Mesenchymal stem cell (in vitro differentiated cells and primary cell): ENCODE measurements around the gene RPUSD4.

Source experiments
- DNase-seq: peaks from one replicate; pipeline ENCODE4 v3.0.0-alpha.2; 2013
- H2AFZ ChIP-seq: one replicate; pipeline ENCODE4 v1.6.1; 2013; ENCODE audit warnings: low read depth, mild to moderate bottlenecking, control low read depth, inconsistent platforms, low read length, moderate library complexity
- H2AK5ac ChIP-seq: 2 replicates; pipeline ENCODE4 v1.6.1; 2013; ENCODE audit warnings: low read length, moderate library complexity, mild to moderate bottlenecking, inconsistent platforms; ENCODE audit not compliant: severe bottlenecking
- H2BK120ac ChIP-seq: one replicate; pipeline ENCODE4 v1.6.1; 2013; ENCODE audit warnings: low read depth, mild to moderate bottlenecking, inconsistent platforms, low read length, moderate library complexity
- H2BK12ac ChIP-seq, 2 experiments: one replicate each; pipeline ENCODE4 v1.6.1; 2013; ENCODE audit warnings: inconsistent platforms in 2 of 2, low read length in 2 of 2, mild to moderate bottlenecking in 2 of 2, moderate library complexity in 2 of 2, control low read depth in 1 of 2
- H2BK15ac ChIP-seq: one replicate; pipeline ENCODE4 v1.6.1; 2013; ENCODE audit warnings: mild to moderate bottlenecking, low read depth, inconsistent platforms; ENCODE audit not compliant: poor library complexity, severe bottlenecking
- H2BK5ac ChIP-seq: 2 replicates; pipeline ENCODE4 v1.6.1; 2013; ENCODE audit warnings: low read depth, mild to moderate bottlenecking, low read length, control low read depth, inconsistent platforms; ENCODE audit not compliant: poor library complexity, severe bottlenecking
- H3K14ac ChIP-seq, 2 experiments: one replicate each; pipeline ENCODE4 v1.6.1; 2013; ENCODE audit warnings: inconsistent platforms in 2 of 2, low read length in 2 of 2, control low read depth in 1 of 2, mild to moderate bottlenecking in 1 of 2, moderate library complexity in 1 of 2
- H3K18ac ChIP-seq, 2 experiments: one replicate each; pipeline ENCODE4 v1.6.1; 2013; ENCODE audit warnings: inconsistent platforms in 2 of 2, low read length in 2 of 2, control low read depth in 1 of 2, low read depth in 1 of 2, mild to moderate bottlenecking in 1 of 2
- H3K23ac ChIP-seq, 2 experiments: one replicate each; pipeline ENCODE4 v1.6.1; 2013; ENCODE audit warnings: inconsistent platforms in 2 of 2, low read length in 2 of 2, mild to moderate bottlenecking in 2 of 2, moderate library complexity in 2 of 2, control low read depth in 1 of 2
- H3K27ac ChIP-seq: 2 replicates; pipeline ENCODE4 v1.5.1; 2013; ENCODE audit warnings: mild to moderate bottlenecking, moderate library complexity, low read length, control low read depth, inconsistent platforms; ENCODE audit not compliant: poor library complexity, severe bottlenecking
- H3K27me3 ChIP-seq, 2 experiments: 2 replicates each; pipeline versions ENCODE4 v1.6.1 to v1.7.0; 2013; ENCODE audit warnings: low read length in 2 of 2, mild to moderate bottlenecking in 2 of 2, moderate library complexity in 2 of 2, control low read depth in 1 of 2, inconsistent platforms in 1 of 2; ENCODE audit not compliant: control insufficient read depth in 1 of 2, insufficient read depth in 1 of 2
- H3K36me3 ChIP-seq, 2 experiments: 2 replicates each; pipeline versions ENCODE4 v1.6.1 to v1.7.0; 2013; ENCODE audit warnings: low read length in 2 of 2, control low read depth in 1 of 2, inconsistent platforms in 1 of 2, low read depth in 1 of 2, mild to moderate bottlenecking in 1 of 2; ENCODE audit not compliant: insufficient read depth in 2 of 2, control insufficient read depth in 1 of 2
- H3K4ac ChIP-seq, 2 experiments: one replicate each; pipeline ENCODE4 v1.6.1; 2013; ENCODE audit warnings: inconsistent platforms in 2 of 2, low read length in 2 of 2, mild to moderate bottlenecking in 2 of 2, moderate library complexity in 2 of 2, control low read depth in 1 of 2, low read depth in 1 of 2
- H3K4me1 ChIP-seq: 2 replicates; pipeline ENCODE4 v1.6.1; 2013; ENCODE audit warnings: low read depth, low read length, control low read depth; ENCODE audit not compliant: control insufficient read depth, insufficient read depth
- H3K4me2 ChIP-seq: 2 replicates; pipeline ENCODE4 v1.6.1; 2013; ENCODE audit warnings: low read length, mild to moderate bottlenecking, inconsistent platforms; ENCODE audit not compliant: poor library complexity, severe bottlenecking
- H3K4me3 ChIP-seq, 2 experiments: 2 replicates each; pipeline versions ENCODE4 v1.5.1 to v1.7.0; 2013; ENCODE audit warnings: low read length in 2 of 2, mild to moderate bottlenecking in 2 of 2, control low read depth in 1 of 2, low read depth in 1 of 2; ENCODE audit not compliant: insufficient read depth in 1 of 2
- H3K79me1 ChIP-seq: replicated peaks from 2 replicates; pipeline ENCODE4 v1.6.1; 2013; ENCODE audit warnings: mild to moderate bottlenecking, control low read depth, low read length, inconsistent platforms; ENCODE audit not compliant: poor library complexity, severe bottlenecking
- H3K9ac ChIP-seq: 2 replicates; pipeline ENCODE4 v1.7.0; 2013; ENCODE audit warnings: mild to moderate bottlenecking, low read length, moderate library complexity
- H3K9me3 ChIP-seq: 2 replicates; pipeline ENCODE4 v1.7.0; 2013; ENCODE audit warnings: mild to moderate bottlenecking, low read length; ENCODE audit not compliant: control insufficient read depth
- H4K8ac ChIP-seq: one replicate; pipeline ENCODE4 v1.6.1; 2013; ENCODE audit warnings: inconsistent platforms, mild to moderate bottlenecking, low read length, moderate library complexity
- H4K91ac ChIP-seq: one replicate; pipeline ENCODE4 v1.6.1; 2013; ENCODE audit warnings: mild to moderate bottlenecking, low read length, inconsistent platforms
- WGBS: methylation state at CpG from one replicate; pipeline ENCODE4 v1.1.7; 2013; ENCODE audit warnings: mixed read lengths; 5-methylcytosine and 5-hydroxymethylcytosine counted together

Gene RPUSD4

DNA sequence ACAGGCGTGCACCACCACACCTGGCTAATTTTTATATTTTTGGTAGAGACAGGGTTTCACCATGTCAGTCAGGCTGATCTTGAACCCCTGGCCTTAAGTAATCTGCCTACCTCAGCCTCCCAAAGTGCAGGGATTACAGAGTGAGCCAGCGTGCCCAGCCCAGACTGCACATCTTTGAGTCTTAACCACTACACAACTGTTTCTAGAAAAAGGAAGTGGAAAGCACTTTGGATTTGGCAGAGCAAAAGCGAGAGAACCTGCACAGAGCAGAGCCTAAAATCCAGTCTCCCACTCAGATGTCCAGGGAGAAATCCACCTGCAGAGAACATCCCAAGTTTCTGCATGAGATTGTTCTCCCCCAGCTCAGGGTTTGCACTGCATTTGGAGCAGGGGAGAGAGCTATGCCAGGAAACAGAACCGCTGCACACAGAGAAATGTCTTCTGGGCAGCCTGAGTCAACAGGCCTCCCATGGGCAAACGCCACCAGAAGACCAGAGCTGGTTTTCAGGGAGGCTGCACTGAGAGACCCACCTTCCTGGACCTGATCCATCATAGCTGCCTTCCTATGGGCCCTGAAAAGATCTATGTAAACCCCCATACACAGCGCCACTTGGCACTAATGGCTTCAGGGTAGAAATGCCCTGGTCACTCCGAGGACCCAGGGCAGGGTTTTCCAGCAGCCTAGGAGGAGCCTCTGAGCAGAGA lies 54.0 kb downstream of the RPUSD4 start:
- H2AK5ac ChIP-seq: no peak overlapping the region
- no peak overlapping the region for H3K14ac ChIP-seq
- 94% methylated on average over 7 of the region's 7 CpGs for WGBS

DNA sequence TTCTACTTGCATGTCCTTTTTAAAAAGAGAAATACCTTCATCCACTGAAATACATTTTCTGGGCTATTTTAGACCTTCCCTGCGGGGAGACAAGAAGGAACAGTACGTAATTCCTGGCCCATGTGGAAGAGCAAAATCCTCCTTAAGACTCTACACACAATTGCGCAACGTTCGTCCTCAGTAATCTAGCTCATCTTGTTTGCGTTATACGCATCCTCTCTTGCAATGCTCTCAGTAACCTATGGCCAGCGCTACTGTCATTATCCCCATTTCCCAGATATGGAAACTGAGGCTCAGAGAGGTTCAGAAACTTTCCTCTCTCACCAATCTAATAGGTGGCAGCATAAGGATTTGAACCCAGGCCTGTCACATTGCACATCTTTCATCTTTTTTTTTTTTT lies 54.6 kb downstream of the RPUSD4 start:
- Histone ChIP-seq H3K18ac (no peak overlapping the region), H2BK120ac (no peak overlapping the region), H3K36me3 (no peaks in the 10 kb centered on the region), H3K14ac (no peak overlapping the region), H2BK15ac (no peak overlapping the region), H4K8ac (no peak overlapping the region), H3K27ac (no peak overlapping the region), H4K91ac (no peak overlapping the region), H3K4me2 (no peak overlapping the region), H3K4me1 (peaks cover 12% of the 10 kb centered on the region), H2AK5ac (no peak overlapping the region), H3K27me3 (peaks cover 0 to 43% of the 10 kb centered on the region in 2 experiments), H3K23ac (no peak overlapping the region), H2AFZ (no peak overlapping the region), H3K4me3 (no peak overlapping the region), H3K4ac (no peak overlapping the region), H3K9me3 (peaks cover 6% of the 10 kb centered on the region), H2BK12ac (no peak overlapping the region), H2BK5ac (no peak overlapping the region), H3K9ac (no peak overlapping the region), H3K79me1 (no peaks in the 10 kb centered on the region)
- DNase-seq: no peak
- 93% methylated on average over 8 of the region's 8 CpGs for WGBS

More for the DNA sequence above, 54.0 kb downstream of the RPUSD4 start:
- no peaks in the 10 kb centered on the region for H3K79me1 ChIP-seq
- no peak overlapping the region for H2BK15ac ChIP-seq
- H3K4me1 ChIP-seq: peaks cover 13% of the 10 kb centered on the region
- H3K4me3 ChIP-seq: no peak overlapping the region
- no peak overlapping the region for H3K27ac ChIP-seq
- no peaks in the 10 kb centered on the region for H3K36me3 ChIP-seq
- H2AFZ ChIP-seq: no peak overlapping the region
- H4K8ac ChIP-seq: no peak overlapping the region
- H3K23ac ChIP-seq: no peak overlapping the region
- no peak overlapping the region for H4K91ac ChIP-seq
- no peak for DNase-seq
- H3K4me2 ChIP-seq: no peak overlapping the region
- no peak overlapping the region for H3K9ac ChIP-seq
- H2BK5ac ChIP-seq: no peak overlapping the region
- no peak overlapping the region for H3K4ac ChIP-seq
- peaks cover 0 to 43% of the 10 kb centered on the region in 2 experiments for H3K27me3 ChIP-seq
- no peak overlapping the region for H2BK12ac ChIP-seq
- no peak overlapping the region for H3K18ac ChIP-seq
- H2BK120ac ChIP-seq: no peak overlapping the region
- H3K9me3 ChIP-seq: no peaks in the 10 kb centered on the region

- WGBS: 93% methylated on average over 28 of the region's 28 CpGs
- Histone ChIP-seq H3K27me3 (peaks cover 0 to 45% of the 10 kb centered on the region in 2 experiments), H3K4me2 (no peak overlapping the region), H3K23ac (no peak overlapping the region), H4K91ac (no peak overlapping the region), H3K18ac (no peak overlapping the region), H2AFZ (no peak overlapping the region), H2BK15ac (no peak overlapping the region), H3K9me3 (peaks cover 12% of the 10 kb centered on the region), H3K4me1 (peaks cover 12% of the 10 kb centered on the region), H3K9ac (no peak overlapping the region), H3K4me3 (no peak overlapping the region), H3K79me1 (no peaks in the 10 kb centered on the region), H2AK5ac (no peak overlapping the region), H2BK5ac (no peak overlapping the region), H2BK12ac (no peak overlapping the region), H3K14ac (no peak overlapping the region), H4K8ac (no peak overlapping the region), H3K36me3 (no peaks in the 10 kb centered on the region), H3K27ac (no peak overlapping the region), H2BK120ac (no peak overlapping the region), H3K4ac (no peak overlapping the region)
- DNase-seq: no peak
Measured at GRCh38 chr11:126155402-126156187, 55.9 kb downstream of the RPUSD4 start.

- Histone ChIP-seq H3K4me3 (no peak overlapping the region), H3K9ac (no peak overlapping the region), H4K8ac (no peak overlapping the region), H3K4ac (no peak overlapping the region), H2BK5ac (no peak overlapping the region), H3K4me1 (peaks cover 16% of the 10 kb centered on the region), H3K4me2 (no peak overlapping the region), H3K79me1 (no peaks in the 10 kb centered on the region), H3K27me3 (peaks cover 0 to 36% of the 10 kb centered on the region in 2 experiments), H3K9me3 (peaks cover 12% of the 10 kb centered on the region), H2BK120ac (no peak overlapping the region), H3K18ac (peak overlapping the region in 1 of 2 experiments; percentile 28), H4K91ac (no peak overlapping the region), H2AFZ (no peak overlapping the region), H3K27ac (no peak overlapping the region), H2BK12ac (no peak overlapping the region), H2AK5ac (no peak overlapping the region), H3K14ac (no peak overlapping the region), H2BK15ac (no peak overlapping the region), H3K36me3 (no peaks in the 10 kb centered on the region), H3K23ac (no peak overlapping the region)
- DNase-seq: no peak
- WGBS: 79% methylated on average over 7 of the region's 7 CpGs
Measured at GRCh38 chr11:126154691-126155090, 56.8 kb downstream of the RPUSD4 start.
